ENCODE results near the gene PEX26. TPM values are rescaled to one million over a fixed set of nuclear protein-coding genes. Genes with fewer than 3 reads are reported as not detected.

The PEX26 gene
- total and polyA plus RNA-seq, 2 experiments from 2014 or later, result 4.0 to 48.9 TPM

- Histone ChIP-seq H3K27me3 (ENCODE audit: insufficient read depth) (no peaks in the 10 kb centered on the region), H3F3A (replicated peaks; ENCODE audit: low read depth) (no peaks in the 10 kb centered on the region), H3K36me3 (ENCODE audit: insufficient read depth) (peaks cover 21% of the 10 kb centered on the region), H2AFZ (no peak overlapping the region), H3K4me3 (no peak overlapping the region), H3K4me1 (ENCODE audit: insufficient read depth) (0 out of 2 replicates have a peak, but pooled peaks cover 6% of the 10 kb centered on the region), H4K20me1 (replicated peaks; ENCODE audit: insufficient read depth) (peaks cover 13% of the 10 kb centered on the region; the same call in 1 of the 2 replicates), H3K4me2 (no peak overlapping the region), H3K27ac (ENCODE audit: low read depth) (no peak overlapping the region), H3K79me2 (replicated peaks; ENCODE audit: insufficient read depth) (peaks cover 52% of the 10 kb centered on the region), H3K9me2 (ENCODE audit: insufficient read depth) (no peaks in the 10 kb centered on the region)
- no peak for DNase-seq (ENCODE audit: low spot score)
- TF ChIP-seq ZNF114 (CRISPR knock-in tag; IDR thresholded peaks at IDR 0.05) (no peak), EZH2phosphoT487 (IDR thresholded peaks at IDR 0.05; ENCODE audit: unreplicated experiment) (no peak), EZH2 (IDR thresholded peaks at IDR 0.05; ENCODE audit: low read depth, unreplicated experiment) (no peak), CTCF (conservative IDR thresholded peaks at IDR 0.05; ENCODE audit: low read depth in 2 of 2) (no peak), STAT1 (IDR thresholded peaks at IDR 0.05; ENCODE audit: unreplicated experiment) (no peak), JUNB (IDR thresholded peaks at IDR 0.05; ENCODE audit: unreplicated experiment) (no peak), CREB1 (CRISPR knock-in tag; IDR thresholded peaks at IDR 0.05; ENCODE audit: low read depth) (no peak), NANOG (IDR thresholded peaks at IDR 0.05; ENCODE audit: borderline replicate concordance) (no peak), ETS1 (IDR thresholded peaks at IDR 0.05) (no peak), ZNF462 (CRISPR knock-in tag; IDR thresholded peaks at IDR 0.05) (no peak), POLR2AphosphoS5 (IDR thresholded peaks at IDR 0.05; ENCODE audit: low read depth) (no peak), ZNF331 (CRISPR knock-in tag; IDR thresholded peaks at IDR 0.05; ENCODE audit: low read depth) (no peak), REST (IDR thresholded peaks at IDR 0.05; ENCODE audit: unreplicated experiment) (no peak)
- H3K36me3 Mint-ChIP-seq (ENCODE audit: low read depth), result peaks cover 77% of the 10 kb centered on the region
- H3K27ac Mint-ChIP-seq, result no peak overlapping the region
- peaks cover 9% of the 10 kb centered on the region for H3K4me1 Mint-ChIP-seq
- peaks cover 3% of the 10 kb centered on the region for H3K27me3 Mint-ChIP-seq (ENCODE audit: insufficient read depth, low read depth, poor library complexity)
- no peak for ATAC-seq
- no peaks in the 10 kb centered on the region for H3K9me3 Mint-ChIP-seq
- H3K4me3 Mint-ChIP-seq, result no peak overlapping the region
Measured at GRCh38 chr22:18082467-18082866, 4.7 kb downstream of the PEX26 start.

Measured in GM23338 (cell line).